ENCODE results near the gene FOXO1.

The FOXO1 gene

GRCh38 chr13:40604135-40604534 lies 62.3 kb downstream of the FOXO1 start:
- no peak for DNase-seq

GRCh38 chr13:40600149-40600751 lies 66.2 kb downstream of the FOXO1 start:
- DNase-seq: no peak

GRCh38 chr13:40599747-40600146 lies 66.7 kb downstream of the FOXO1 start:
- no peak for DNase-seq

GRCh38 chr13:40599124-40599523 lies 67.3 kb downstream of the FOXO1 start:
- no peak for DNase-seq

- DNase-seq: no peak
Measured at GRCh38 chr13:40598569-40598968, 67.9 kb downstream of the FOXO1 start.

- no peak for DNase-seq
Measured at GRCh38 chr13:40597735-40598365, 68.6 kb downstream of the FOXO1 start.

- DNase-seq: no peak
Measured at GRCh38 chr13:40596484-40596883, 70.0 kb downstream of the FOXO1 start.

GRCh38 chr13:40595693-40596092 lies 70.7 kb downstream of the FOXO1 start:
- no peak for DNase-seq

GRCh38 chr13:40592035-40592434 lies 74.4 kb downstream of the FOXO1 start:
- no peak for DNase-seq

GRCh38 chr13:40591091-40591490 lies 75.3 kb downstream of the FOXO1 start:
- DNase-seq: no peak

GRCh38 chr13:40590112-40590862 lies 76.2 kb downstream of the FOXO1 start:
- no peak for DNase-seq

- no peak for DNase-seq
Measured at GRCh38 chr13:40589285-40590109, 76.9 kb downstream of the FOXO1 start.

- DNase-seq: no peak
Measured at GRCh38 chr13:40588101-40588500, 78.3 kb downstream of the FOXO1 start.

GRCh38 chr13:40586886-40587565 lies 79.4 kb downstream of the FOXO1 start:
- DNase-seq: no peak

- no peak for DNase-seq
Measured at GRCh38 chr13:40585911-40586471, 80.5 kb downstream of the FOXO1 start.

GRCh38 chr13:40583738-40584137 lies 82.7 kb downstream of the FOXO1 start:
- no peak for DNase-seq

- DNase-seq: no peak
Measured at GRCh38 chr13:40582531-40582930, 83.9 kb downstream of the FOXO1 start.

- DNase-seq: no peak
Measured at GRCh38 chr13:40581277-40581579, 85.2 kb downstream of the FOXO1 start.

GRCh38 chr13:40580566-40581276 lies 85.7 kb downstream of the FOXO1 start:
- DNase-seq: no peak

GRCh38 chr13:40579535-40579934 lies 86.9 kb downstream of the FOXO1 start:
- DNase-seq: no peak

GRCh38 chr13:40578055-40578454 lies 88.4 kb downstream of the FOXO1 start:
- no peak for DNase-seq

- no peak for DNase-seq
Measured at GRCh38 chr13:40576369-40576768, 90.1 kb downstream of the FOXO1 start.

Data from amniotic stem cell (primary cell).